D721Med (cell line): ENCODE data around the gene ITGA1.

Experiments
- DNase-seq: peaks from one replicate; pipeline ENCODE4 v3.0.0; 2011; ENCODE audit warnings: low spot score; ENCODE audit not compliant: insufficient read length
- FAIRE-seq: peaks from 2 replicates; lab custom pipeline; 2011; peaks lifted over from hg19 to GRCh38; lab: Jason Lieb, UNC
- CTCF ChIP-seq: IDR thresholded peaks from 2 replicates; pipeline ENCODE4 v1.5.1; 2012; ENCODE audit warnings: mild to moderate bottlenecking, control low read depth; ENCODE audit not compliant: insufficient read depth; ENCODE audit errors: missing control alignments

The ITGA1 gene

GRCh38 chr5:52989025-52989780 lies 201.5 kb downstream of the ITGA1 start, which contains the start of gene ITGA2:
ITGA2 (plus strand) TSS chr5:52989352; CDS start chr5:52989469, 117 bp downstream.
- FAIRE-seq (no peak), DNase-seq (peak; percentile 26)
- no peak for TF ChIP-seq CTCF

- no peak for DNase-seq
- no peak for TF ChIP-seq CTCF
- FAIRE-seq, result no peak
Observed at GRCh38 chr5:52989781-52990527, 202.2 kb downstream of the ITGA1 start.

GRCh38 chr5:52990528-52990925 lies 202.8 kb downstream of the ITGA1 start:
- no peak for DNase-seq
- no peak for FAIRE-seq
- TF ChIP-seq CTCF, result no peak

GRCh38 chr5:52993367-52993766 lies 205.7 kb downstream of the ITGA1 start:
- TF ChIP-seq CTCF, result no peak
- FAIRE-seq (no peak), DNase-seq (no peak)

GRCh38 chr5:52994266-52994665 lies 206.6 kb downstream of the ITGA1 start:
- TF ChIP-seq CTCF, result no peak
- FAIRE-seq, result no peak
- no peak for DNase-seq

GRCh38 chr5:52995095-52995494 lies 207.4 kb downstream of the ITGA1 start:
- TF ChIP-seq CTCF, result no peak
- no peak for FAIRE-seq

More at GRCh38 chr5:52995095-52995494, 207.4 kb downstream of the ITGA1 start:
- DNase-seq, result no peak
